Activated naive CD4-positive, alpha-beta T cell treated with anti-CD3 and anti-CD28 coated beads, Interleukin-2, amount 50 U/mL, for 16 hours (primary cell): ENCODE data around the gene TAF4.
"Not testable (repeated sequence)": the region's sequence is repeated elsewhere in the genome, so short reads cannot be mapped to it uniquely, and the experiment has no call there.

Experiments used
- DNase-seq: peaks from one replicate; pipeline ENCODE4 v3.0.0-alpha.2; 2020

Gene TAF4, protein sequence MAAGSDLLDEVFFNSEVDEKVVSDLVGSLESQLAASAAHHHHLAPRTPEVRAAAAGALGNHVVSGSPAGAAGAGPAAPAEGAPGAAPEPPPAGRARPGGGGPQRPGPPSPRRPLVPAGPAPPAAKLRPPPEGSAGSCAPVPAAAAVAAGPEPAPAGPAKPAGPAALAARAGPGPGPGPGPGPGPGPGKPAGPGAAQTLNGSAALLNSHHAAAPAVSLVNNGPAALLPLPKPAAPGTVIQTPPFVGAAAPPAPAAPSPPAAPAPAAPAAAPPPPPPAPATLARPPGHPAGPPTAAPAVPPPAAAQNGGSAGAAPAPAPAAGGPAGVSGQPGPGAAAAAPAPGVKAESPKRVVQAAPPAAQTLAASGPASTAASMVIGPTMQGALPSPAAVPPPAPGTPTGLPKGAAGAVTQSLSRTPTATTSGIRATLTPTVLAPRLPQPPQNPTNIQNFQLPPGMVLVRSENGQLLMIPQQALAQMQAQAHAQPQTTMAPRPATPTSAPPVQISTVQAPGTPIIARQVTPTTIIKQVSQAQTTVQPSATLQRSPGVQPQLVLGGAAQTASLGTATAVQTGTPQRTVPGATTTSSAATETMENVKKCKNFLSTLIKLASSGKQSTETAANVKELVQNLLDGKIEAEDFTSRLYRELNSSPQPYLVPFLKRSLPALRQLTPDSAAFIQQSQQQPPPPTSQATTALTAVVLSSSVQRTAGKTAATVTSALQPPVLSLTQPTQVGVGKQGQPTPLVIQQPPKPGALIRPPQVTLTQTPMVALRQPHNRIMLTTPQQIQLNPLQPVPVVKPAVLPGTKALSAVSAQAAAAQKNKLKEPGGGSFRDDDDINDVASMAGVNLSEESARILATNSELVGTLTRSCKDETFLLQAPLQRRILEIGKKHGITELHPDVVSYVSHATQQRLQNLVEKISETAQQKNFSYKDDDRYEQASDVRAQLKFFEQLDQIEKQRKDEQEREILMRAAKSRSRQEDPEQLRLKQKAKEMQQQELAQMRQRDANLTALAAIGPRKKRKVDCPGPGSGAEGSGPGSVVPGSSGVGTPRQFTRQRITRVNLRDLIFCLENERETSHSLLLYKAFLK

DNA sequence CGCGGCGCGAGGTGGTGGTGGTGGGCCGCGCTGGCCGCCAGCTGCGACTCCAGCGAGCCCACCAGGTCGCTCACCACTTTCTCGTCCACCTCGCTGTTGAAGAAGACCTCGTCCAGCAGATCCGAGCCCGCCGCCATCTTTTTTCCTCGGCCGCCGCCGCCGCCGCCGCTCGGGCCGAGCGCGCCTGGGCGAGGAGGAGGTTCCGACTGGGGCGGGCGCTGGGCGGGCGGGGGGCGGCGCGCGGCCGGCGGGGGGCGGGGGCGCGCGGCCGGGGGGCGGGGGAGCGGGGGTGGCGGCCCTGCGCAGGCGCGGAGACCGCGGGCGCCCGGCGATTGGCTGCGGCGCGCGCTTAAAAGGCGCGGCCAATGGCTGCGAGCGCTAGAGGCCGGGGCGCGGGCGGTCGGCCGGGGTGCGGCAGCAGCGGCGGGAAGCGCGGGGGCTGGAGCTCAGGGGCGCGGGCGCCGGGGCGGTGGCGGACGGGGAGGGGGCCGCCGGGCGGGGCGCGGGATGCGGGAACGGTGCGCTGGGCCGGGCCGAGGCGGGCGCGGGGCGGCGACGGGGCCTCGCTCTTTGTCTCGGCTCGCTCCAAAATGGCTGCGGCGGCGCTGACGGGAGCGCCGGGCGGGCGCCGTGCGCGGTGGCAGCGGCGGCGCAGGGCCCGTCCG is at the start of gene TAF4:
Gene TAF4 (minus strand): TSS at position 208 of the 665 bp plus-strand sequence. CDS start 71 bp downstream, at position 137.
- peak; percentile 80 for DNase-seq

GRCh38 chr20:62114894-62115293 is 49.2 kb upstream of the TAF4 start:
- no peak for DNase-seq

DNA sequence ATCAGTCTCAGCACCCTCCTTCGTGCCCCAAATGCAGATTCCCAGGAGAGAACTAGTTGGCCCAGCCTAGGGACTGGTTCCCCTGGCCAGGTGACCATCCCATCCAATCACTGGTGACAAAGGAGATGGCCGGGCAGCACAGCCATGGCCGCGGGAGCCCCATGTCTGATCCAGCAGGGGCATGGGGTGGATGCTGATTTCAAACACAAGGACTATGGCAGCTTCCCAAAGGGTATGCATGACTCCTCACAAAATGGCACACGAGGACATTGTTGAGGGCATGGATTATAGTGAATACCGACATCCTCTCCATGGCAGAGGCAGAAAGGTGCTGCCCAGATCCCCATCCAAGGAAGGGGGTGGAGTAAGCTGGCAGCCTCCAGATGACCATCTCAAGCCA is 46.7 kb upstream of the TAF4 start:
- DNase-seq = no peak

- DNase-seq = no peak
Measured at GRCh38 chr20:62111148-62111547, 45.5 kb upstream of the TAF4 start.

GRCh38 chr20:62105592-62105991 is 39.9 kb upstream of the TAF4 start:
- DNase-seq = no peak

DNA sequence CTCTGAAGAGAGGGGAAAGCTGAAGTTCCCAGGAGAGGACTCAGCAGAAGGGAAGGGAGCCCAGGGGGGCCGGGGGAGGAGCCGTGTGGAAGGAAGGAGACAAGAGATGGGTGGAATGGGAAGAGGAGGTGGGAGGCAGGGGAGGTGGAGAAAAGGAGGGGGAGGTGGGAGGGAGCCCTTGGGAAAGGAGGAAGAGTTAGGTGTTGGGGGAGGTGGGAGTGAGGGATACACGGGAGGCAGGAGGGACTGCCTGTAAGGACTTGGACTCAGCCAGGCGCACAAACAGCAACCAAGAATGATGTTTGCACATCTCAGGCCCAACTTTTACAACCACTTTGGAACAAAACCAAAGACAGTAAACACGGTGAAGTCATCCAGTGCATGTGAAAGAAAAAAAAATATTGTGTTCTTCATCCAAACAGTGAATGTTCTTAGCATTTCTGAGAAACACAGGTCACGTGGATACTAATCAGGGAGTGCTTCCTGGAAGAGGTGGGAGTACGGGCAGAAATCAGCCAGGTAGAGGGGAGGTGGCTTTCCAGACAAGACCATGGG is 39.2 kb upstream of the TAF4 start:
- DNase-seq = no peak

GRCh38 chr20:62104234-62104789 is 38.6 kb upstream of the TAF4 start:
- DNase-seq = no peak

- no peak for DNase-seq
Measured at GRCh38 chr20:62103508-62104233, 38.0 kb upstream of the TAF4 start.

- DNase-seq = no peak
Measured at GRCh38 chr20:62101078-62101477, 35.4 kb upstream of the TAF4 start.

- no peak for DNase-seq
Measured at GRCh38 chr20:62097881-62098407, 32.3 kb upstream of the TAF4 start.

DNA sequence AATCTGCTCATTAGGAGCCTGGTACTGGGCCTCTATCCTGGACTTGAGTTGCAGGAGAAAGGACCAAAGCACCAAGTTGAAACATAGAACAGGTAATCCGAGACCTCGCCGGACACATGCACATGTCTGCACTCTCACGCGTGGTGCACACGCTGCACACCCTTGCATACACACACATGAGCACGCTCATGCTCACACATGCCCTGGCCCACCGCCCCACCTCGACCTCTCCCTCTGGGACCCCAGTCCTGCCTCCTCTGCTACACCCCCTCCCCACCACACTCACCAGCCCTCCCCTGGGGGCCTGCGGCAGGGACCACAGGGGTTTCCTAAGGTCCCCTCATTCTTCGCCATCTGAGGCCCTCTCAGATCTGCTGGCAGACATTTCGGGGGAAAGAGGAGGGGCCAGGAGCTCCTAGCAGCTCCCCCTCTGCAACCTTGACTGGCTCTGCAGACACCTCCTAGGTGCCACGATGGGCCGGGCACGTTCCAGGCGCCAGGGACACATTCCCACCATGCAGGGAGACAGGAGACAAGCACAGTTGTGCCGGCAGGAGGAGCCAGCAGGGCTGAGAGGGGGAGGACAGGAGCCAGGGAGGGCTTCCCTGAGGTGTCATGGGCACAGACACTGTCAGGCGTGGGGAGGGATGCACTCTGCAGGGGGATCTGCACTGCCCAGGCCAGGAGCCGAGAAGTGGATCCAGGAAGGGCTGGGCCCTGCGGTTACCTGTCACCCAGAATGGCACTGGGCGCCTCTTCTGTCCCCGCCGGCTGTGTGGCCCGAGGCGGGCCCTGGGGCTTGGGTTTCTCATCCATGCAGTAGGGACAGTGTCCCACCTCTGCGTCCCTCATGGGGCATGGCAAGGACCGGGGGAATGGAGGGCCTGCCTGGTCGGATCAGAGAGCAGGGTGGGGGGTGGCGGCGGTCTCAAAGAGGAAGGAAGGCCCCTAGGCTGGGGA is 31.0 kb upstream of the TAF4 start:
- DNase-seq = no peak

- DNase-seq = no peak
Measured at GRCh38 chr20:62089393-62089792, 23.7 kb upstream of the TAF4 start.

DNA sequence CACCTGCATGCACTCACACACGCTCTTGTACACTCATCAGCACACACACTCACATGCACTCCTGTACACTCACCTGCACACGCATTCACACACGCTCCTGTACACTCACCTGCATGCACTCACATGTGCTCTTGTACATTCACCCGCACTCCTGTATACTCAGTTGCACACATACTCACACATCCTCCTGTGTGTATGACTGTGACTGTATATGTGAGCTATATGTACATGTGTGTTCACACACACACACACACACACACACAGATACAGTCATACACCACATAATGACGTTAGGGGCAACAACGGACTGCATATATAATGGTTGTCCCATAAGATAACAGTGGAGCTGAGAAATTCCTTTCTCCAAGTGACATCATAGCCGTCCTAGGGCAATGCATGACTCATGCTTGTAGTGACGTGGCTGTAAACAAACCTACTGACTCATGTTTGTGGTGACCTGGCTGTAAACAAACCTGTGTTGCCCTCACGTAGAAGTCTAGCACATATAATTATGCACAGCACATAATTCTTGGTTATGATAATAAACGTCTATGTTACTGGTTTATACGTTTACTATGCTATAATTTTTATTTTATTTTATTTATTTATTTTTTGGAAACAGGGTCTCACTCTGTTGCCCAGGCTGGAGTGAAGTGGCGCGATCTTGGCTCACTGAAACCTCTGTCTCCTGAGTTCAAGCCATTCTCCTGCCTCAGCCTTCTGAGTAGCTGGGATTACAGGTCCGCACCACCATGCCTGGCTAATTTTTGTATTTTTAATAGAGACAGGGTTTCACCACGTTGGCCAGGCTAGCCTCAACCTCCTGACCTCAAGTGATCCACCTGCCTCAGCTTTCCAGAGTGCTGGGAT is 22.8 kb upstream of the TAF4 start:
- no peak for DNase-seq

- DNase-seq = no peak
Measured at GRCh38 chr20:62087632-62088031, 22.0 kb upstream of the TAF4 start.

GRCh38 chr20:62087227-62087626 is 21.5 kb upstream of the TAF4 start:
- DNase-seq = no peak

- no peak for DNase-seq
Measured at GRCh38 chr20:62085206-62085605, 19.5 kb upstream of the TAF4 start.

DNA sequence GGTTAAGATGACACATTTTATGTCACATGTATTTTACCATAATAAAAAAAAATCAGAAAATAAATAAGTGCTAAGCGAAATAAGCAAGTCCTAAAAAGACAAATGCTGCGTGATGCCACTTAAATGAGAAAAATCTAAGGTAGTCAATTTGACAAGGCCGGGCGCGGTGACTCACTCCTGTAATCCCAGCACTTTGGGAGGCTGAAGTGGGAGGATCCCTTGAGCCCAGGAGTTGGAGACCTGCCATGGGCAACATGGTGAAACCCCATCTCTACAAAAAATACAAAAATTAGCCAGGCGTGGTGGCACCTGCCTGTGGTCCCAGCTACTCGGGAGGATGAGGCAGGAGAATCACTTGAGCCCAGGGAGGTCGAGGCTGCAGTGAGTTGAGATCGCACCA is 18.5 kb upstream of the TAF4 start:
- DNase-seq = not testable (repeated sequence)

- no peak for DNase-seq
Measured at GRCh38 chr20:62083312-62083711, 17.6 kb upstream of the TAF4 start.
